Daoy (cell line): ENCODE measurements around the gene ZNF316. TPM values are rescaled to one million over a fixed set of nuclear protein-coding genes. Genes with fewer than 3 reads are reported as not detected.

Experiments
- DNase-seq: peaks from one replicate; pipeline ENCODE4 v3.0.0-alpha.2; 2015; ENCODE audit warnings: low read depth
- total RNA-seq: library from RNA; depleted of rRNA; stranded (reverse); fragments of >200 nt; shearing (Covaris generic); gene quantifications from 2 replicates; pipeline ENCODE4 v1.2.3, GENCODE V29; 2014; rRNA removed

Gene ZNF316
- total RNA-seq, 1 experiment from 2014 or later = 15.8 TPM

- no peak for DNase-seq
These were observed 54.0 kb downstream of the ZNF316 start for GRCh38 chr7:6691103-6691502.

- no peak for DNase-seq
These were observed 54.5 kb downstream of the ZNF316 start for GRCh38 chr7:6691609-6692106.

DNA sequence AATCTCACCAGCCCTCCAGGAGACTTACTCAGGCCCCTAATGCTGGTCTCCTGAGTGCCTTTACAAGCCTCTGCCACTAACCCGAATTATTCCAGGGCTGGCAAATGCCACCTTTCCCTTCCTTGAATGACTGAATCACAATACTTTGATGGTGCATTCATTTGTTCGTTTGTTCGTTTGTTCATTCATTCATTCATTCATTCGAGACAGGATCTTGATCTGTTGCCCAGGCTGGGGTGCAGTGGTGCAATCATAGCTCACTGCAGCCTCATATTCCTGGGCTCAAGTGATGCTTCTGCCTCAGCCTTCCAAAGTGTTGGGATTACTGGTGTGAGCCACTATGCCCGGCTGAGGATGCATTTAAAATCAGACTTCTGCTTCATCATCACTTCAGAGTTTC lies 63.7 kb downstream of the ZNF316 start:
- no peak for DNase-seq

DNA sequence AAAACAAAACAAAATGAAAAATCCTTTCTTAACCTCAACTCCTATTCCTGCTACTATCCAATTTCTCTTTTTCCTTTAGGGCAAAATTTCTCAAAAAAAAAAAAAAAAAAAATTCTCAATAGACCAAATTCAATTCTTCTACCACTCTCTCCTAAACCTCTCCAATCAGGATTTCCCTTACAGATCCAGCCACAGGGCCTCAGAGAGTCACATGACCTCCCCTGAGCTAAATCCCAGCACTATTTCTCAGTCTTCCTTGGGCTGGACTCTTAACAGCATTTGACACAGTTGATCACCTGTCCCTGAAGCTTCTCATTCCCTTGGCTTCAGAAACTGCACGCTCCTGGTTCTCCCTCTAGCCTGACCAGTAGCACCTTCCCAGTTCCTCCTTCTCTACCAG lies 64.7 kb downstream of the ZNF316 start:
- DNase-seq = no peak

Other genes with a start within 250 kb of the ZNF316 start
- 20.0 and 21.5 TPM in 2 replicates for gene DAGLB, start 189.4 kb upstream of the ZNF316 start, total RNA-seq
- gene KDELR2, start 153.2 kb upstream of the ZNF316 start, total RNA-seq = 92.1 and 96.0 TPM in 2 replicates
- 0.09 TPM in 1 of 2 replicates, not detected in the other for gene GRID2IP, start 85.9 kb upstream of the ZNF316 start, total RNA-seq
- gene ZDHHC4, start 59.9 kb upstream of the ZNF316 start, total RNA-seq = 32.0 and 49.5 TPM in 2 replicates
- 13.9 and 18.7 TPM in 2 replicates for gene INTS15, start 47.3 kb upstream of the ZNF316 start, total RNA-seq
- 0.86 and 1.1 TPM in 2 replicates for gene ZNF853, start 21.7 kb upstream of the ZNF316 start, total RNA-seq
- gene ZNF12, start 69.6 kb downstream of the ZNF316 start, total RNA-seq = 6.3 and 6.9 TPM in 2 replicates
- gene RSPH10B2, start 116.8 kb downstream of the ZNF316 start, total RNA-seq = 0.11 and 0.51 TPM in 2 replicates
- gene CCZ1B, start 189.0 kb downstream of the ZNF316 start, total RNA-seq = 100 and 103 TPM in 2 replicates